Activated T-cell treated with anti-CD3 and anti-CD28 coated beads for 1 hour (primary cell): ENCODE results near the gene ATP6V1G2.
A peak's percentile ranks its signal among the peaks of the same experiment; 100 is the strongest.
"Not testable (repeated sequence)": the region's sequence is repeated elsewhere in the genome, so short reads cannot be mapped to it uniquely, and the experiment has no call there.

Experiments used
- DNase-seq: peaks from one replicate; pipeline ENCODE4 v3.0.0-alpha.2; 2020; ENCODE audit warnings: low read depth

ATP6V1G2 gene

DNA sequence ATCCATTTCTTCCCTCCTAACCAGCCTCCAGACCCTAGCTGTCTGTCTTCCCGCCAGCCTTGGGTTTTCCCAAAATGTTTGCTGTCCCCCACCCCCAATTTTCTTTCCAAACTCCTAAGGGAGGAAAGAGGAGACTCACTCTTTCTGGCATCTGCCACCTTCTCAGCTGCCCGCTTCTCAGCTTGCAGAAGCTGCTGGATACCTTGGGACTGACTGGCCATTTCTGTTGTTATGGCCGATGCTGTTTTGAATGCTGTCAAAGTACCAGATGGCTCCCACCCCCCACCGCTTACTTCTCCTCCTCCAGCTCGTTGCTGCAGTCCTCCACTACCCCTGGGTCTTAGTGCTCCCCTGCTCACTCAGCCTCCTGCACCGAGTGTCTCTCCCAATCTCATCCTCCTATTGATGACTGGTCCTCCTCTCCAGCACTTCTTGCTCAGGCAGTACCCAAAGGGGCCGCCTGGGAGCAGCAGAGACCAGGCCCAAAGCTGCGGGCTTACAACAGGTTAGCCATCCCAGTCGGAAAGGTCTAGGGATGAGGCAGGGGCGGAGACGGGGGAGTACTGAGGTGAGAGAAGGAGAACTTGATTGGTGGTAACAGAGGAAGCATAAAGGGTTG lies at the start of gene ATP6V1G2:
ATP6V1G2 (minus strand) TSS at position 270 of the 619 bp plus-strand sequence; CDS start at position 221, 49 bp downstream.
- DNase-seq, result peak; percentile 73

DNA sequence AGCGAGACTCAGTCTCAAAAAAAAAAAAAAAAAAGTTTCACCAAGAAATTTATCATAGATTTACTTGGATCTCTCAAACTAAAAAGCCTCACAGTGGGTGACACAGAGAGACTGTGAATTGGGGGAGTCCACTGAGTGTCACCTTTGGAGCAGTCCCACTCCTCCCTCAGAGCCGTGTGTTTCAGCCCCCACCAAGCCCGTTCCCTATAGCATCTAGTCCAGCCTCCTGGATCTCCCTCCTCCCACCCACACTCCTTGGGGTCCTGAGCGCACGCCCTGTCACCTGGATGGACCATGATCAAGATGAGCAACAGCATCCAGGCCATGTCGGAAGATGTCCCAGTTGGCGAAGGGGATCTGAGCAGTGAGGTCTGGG lies 46.0 kb upstream of the ATP6V1G2 start:
- DNase-seq, result no peak

DNA sequence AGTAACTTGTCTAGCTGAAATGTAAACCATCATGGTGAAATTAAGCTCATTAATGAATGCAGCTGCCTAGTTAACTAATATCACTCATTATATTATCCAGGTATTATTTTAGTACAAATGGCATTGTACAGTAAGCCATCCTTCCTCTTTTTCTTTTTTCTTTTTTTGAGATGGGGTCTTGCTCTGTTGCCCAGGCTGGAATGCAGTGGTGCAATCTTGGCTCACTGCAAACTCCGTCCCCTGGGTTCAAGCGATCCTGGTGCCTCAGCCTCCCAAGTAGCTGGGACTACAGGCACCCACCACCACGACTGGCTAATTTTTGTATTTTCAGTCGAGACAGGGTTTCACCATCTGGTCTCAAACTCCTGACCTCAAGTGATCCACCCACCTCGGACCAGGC lies 44.3 kb upstream of the ATP6V1G2 start:
- DNase-seq, result not testable (repeated sequence)

DNA sequence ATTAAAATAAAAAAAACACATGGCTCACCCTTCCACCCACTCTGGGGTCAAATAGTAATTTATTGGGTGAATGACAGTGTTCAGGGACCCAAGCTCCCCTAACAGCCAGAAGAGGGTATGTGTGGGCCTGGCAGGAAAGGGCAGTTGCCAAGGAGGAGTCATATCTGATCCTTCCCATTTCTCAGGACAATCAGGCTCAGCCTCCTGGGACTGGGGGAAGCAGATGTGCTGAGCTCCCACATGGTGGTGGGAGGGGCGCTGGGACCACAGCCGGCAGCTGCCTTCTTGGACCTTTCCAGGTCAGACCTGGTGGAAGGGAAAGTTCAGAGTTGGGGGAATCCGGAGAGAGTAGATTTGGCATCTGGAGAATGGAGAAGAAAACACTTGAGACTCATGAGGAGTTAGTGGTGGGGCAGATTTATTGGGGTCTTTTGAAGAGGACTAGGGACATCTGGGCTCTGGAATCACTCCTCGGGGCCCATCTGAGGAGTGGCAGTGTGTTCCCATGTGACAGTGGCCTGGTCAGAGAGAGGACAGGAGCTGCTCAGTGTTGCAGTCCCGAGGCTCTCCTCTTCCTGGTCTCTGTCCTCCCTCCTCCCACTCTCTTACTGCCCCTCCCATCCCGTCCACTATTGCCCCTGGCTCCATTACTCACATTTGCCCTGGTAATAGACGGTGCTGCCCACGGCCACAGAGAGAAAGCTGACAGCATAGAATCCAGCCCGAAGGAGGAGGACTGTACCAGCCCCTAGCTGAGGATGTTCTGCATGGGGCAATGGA lies 42.7 kb upstream of the ATP6V1G2 start:
- DNase-seq, result no peak

DNA sequence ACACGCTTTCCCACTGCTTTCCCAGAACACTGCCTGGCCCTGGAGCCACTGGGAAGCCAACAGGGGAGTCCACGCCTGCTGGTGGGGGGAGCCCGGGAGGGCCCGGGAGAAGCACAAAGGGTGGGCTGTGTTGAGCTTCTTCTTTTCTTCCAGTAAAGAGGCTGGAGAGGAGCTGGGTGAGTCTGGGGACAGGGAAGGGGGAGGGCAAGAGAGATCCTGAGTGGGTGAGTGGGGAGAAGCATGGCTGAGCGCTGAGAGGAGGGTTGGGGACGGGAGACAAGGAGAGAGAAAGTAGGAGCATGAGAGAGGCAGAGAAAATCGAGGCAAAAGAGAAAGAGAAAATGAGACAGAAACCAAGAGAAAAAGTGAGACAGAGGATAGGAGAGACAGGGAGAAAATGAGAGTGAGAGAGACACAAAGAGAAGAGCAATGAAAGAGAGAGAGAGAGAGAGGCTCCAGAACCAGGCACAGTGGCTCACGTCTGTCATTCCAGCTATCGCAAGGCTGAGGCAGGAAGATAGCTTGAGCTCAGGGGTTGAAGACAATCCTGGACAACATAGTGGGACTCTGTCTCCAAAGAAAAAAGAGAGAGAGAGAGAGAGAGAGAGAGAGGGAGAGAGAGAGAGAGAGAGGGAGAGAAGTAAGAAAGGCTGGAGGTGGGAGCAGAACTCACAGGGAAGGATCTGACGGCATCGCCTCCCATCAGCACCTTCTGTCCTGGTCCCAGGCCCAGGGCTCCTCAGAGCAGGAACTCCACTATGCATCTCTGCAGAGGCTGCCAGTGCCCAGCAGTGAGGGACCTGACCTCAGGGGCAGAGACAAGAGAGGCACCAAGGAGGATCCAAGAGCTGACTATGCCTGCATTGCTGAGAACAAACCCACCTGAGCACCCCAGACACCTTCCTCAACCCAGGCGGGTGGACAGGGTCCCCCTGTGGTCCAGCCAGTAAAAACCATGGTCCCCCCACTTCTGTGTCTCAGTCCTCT lies 41.7 kb upstream of the ATP6V1G2 start:
- no peak for DNase-seq

DNA sequence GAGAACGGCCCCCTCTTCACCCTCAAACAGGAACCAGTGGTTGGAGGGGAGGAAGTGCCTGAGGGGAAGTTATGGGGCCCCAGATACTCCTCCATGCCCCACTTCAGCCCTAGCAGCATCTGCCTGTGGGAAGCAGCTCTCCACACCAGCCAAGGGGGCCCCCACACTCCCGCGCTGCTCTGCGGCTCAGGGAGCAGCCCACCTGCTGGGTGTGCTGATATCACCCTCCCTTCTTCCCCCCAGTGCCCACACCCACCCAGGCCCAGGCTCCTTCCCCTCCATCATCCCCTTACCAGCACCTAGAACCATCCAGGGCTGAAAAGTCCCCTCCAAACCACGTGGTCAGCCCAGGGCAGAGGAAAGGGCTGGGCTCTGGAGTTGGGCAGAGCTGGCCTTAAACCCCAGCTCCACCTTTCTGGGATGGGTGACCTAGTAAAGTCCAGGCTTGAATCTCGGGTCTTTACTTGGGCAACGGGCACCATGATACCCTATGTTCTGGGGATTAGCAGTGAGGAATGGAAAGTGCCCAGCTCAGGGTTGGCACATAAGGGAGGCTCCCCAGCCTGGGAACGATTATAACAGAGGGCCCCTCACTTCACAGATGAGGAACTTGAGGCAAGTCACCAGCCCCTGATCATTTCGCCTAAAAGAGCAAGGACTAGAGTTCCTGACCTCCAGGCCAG lies 40.3 kb upstream of the ATP6V1G2 start:
- no peak for DNase-seq

DNA sequence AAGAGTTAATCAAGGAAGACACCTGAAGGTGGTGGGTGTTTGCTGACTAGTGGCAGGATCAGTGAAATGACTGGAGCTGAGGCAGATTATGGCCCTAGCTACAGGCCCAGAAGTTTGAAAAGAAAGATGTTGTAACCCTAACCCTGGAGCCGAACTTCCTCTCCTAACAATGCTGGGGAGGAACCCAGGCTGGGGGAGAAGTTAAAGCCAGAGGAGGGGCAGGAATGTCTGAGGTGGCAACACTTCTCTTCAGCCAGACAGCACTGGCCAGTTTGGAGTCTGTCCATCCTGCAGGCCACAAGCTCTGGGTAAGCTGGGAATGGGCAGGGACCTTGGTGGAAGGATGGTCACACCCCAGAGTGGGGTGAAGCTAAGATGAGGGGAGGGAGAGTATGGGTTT lies 39.6 kb upstream of the ATP6V1G2 start, which contains the start of gene LST1:
LST1 (plus strand) TSS at position 270 of the 400 bp plus-strand sequence. CDS start 1,023 bp downstream, outside the sequence.
- DNase-seq, result no peak

DNA sequence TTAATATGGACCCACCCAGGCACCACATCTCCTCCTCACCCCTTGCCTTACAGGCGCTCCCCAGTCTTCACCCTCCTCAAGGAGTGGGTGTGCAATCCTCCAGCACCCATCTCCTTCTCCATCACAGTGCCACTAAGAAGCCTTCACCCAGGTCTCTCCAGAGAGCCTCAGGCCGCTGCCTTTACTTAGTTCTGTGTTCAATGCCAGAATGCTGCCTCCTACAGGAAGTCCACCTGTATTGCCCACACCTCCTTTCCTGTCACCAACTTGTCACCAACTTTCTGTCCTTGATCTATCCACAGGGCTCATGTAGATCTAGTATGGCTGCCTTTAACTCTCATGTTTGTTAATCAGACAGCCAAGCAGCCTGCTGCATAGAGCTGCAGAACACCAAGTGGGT lies 39.1 kb upstream of the ATP6V1G2 start:
- no peak for DNase-seq

DNA sequence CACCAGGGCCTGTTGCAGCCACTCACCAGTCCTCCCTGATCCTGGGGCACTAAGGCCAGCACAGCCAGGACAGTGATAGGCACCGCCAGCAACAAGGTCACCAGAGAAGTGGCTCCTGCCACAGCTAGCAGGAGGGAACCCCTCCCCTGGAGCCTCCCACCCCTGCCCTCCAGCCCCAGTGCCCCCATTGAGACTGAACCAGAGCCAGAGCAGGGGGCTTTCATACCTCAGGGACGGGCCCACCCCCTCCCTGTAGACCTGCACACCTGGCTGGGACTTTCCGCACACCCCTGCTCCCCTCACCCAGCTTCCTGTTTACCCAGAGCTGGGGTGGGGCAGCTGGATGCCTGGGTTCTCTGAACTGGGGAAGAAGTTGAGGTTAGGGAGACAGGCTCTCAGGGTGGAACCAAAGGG lies 35.8 kb upstream of the ATP6V1G2 start, which contains the start of gene LTB:
LTB (minus strand) TSS at position 195 of the 414 bp plus-strand sequence; CDS start at position 188, 7 bp downstream.
- peak; percentile 58 for DNase-seq

DNA sequence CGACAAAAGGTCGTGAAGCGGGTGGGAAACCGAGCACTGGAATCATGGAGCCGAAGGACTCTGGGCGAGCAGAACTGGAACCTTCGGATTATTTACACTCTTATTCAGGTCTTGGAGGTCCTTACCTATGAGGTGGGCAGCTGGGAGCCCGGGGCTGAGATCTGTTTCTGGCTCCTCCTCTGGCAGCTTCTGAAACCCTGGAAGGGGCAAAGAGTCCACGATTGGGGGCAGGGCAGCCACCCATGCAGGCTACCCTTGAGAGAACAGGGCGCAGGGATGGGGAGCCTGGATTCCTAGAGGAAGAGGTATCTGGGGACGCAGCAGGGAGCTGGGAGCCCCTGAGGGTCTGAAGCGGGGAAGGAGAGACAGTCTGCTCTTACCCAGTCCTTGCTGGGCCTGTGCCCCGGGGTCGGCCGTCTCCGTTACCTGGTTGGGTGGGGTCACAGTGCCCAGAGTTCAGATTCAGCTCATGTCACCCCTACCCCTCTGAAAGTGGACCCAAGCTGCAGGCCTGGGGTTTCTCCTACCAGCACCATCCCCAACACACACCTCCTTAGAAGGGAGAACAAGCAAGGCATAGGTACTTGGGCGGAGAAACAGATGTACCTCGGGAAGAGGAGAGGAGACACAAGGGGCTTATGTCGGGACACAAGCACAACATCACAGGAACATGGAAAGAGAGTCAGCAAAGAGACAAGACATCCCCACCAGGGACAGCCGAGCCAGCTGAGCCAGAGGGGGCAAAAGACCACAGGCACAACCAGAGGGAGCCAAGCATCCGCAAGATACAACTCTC lies 35.2 kb upstream of the ATP6V1G2 start:
- peak; percentile 25 for DNase-seq

DNA sequence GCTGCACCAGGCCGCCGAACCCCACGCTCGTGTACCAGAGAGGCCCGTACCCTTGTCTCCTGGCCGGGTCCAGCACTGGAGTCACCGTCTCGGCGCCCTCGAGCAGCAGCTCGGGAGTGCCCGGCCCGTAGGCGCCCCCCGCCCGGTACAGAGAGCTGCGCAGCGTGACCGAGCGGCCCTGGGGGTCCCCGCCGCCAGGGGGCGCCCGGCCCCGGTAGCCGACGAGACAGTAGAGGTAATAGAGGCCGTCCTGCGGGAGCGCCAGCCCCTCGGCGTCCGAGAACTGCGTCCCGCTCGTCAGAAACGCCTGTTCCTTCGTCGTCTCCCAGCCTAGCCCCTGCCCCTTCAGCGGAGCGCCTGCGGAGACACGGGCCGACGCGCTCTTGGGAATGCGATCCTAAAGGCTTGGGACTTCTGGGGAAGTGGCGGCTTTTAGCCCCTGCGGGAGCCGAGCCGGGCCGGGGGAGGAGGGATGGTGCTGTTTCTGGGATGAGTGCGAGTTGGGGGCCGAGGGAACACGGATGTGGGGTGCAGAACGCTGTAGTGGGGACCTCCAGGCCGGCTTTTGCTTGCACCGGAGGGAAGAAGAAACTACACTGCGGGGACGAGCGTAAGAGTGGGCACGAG lies 34.5 kb upstream of the ATP6V1G2 start:
- peak; percentile 91 for DNase-seq

DNA sequence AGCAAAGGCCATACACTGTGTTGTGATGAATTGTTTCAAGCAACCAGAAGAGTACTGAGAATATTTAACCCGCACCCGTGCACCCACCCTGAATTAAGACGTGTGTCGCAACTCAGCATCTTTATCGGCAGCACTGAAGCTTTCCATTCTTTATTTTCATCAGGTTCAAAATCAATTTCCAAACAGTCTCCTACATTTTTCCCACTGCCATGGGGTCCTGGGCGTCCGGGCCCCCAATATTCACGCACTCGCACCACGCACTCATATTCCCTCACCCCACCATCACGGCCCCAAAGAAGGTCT lies 34.0 kb upstream of the ATP6V1G2 start:
- DNase-seq, result no peak

DNA sequence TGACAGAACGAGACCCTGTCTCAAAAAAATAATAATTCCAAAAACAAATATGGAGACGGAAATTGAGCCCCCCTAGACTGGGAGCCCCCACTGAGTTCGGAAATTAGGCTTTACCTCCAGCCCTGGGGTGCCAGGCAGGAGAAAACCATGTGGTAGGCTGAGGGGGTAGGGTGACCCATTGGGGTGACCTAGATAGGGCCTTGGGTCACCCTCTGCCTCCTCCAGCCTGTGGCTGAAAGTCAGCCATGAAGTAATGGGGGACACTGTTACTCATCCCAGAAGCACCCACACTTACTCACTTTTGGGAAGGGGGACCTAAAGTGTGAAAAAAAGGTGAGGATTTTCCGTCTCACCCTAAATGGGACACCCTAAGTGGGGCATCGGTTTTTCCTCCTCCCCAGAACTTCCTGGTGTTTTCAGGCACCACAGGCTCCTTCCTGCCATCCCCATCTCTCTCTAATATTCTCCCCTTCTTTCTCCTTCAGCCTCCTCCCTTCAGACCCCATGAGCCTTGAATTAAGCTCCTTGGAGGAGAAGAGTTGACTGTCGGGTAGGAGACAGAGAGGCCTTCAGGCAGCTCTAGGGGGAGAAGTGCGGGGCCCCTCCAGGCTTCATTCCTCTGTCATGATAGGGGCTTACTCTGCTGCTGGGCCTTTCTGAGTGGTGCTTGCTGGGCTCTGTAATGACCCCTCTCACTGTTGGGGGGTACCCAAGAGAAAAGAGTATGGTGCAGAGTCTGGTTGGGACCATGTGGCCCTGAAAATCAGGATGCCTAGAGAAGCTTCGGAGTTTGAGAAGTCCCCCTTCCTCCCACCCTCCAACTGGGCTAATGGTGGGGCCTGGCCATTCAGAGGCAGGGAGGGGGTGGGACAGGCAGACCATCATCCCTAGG lies 33.4 kb upstream of the ATP6V1G2 start:
- peak; percentile 26 for DNase-seq

DNA sequence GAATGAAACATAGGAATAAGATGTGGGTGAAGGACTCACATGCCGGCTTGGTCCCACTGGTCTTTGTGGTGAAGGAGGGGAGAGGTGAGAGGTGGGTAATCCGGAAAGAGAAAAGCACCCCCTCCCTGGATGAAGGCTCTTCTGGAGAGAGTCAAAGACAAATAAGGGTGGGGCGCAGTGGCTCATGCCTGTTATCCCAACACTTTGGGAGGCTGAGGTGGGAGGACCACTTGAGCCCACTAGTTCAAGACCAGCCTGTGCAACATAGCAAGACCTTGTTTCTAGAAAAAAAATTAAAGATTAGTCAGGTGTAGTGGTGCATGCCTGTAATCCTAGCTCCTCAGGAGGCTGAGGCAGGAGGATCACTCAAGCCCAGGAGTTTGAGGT lies 32.7 kb upstream of the ATP6V1G2 start:
- DNase-seq, result peak; percentile 27

DNA sequence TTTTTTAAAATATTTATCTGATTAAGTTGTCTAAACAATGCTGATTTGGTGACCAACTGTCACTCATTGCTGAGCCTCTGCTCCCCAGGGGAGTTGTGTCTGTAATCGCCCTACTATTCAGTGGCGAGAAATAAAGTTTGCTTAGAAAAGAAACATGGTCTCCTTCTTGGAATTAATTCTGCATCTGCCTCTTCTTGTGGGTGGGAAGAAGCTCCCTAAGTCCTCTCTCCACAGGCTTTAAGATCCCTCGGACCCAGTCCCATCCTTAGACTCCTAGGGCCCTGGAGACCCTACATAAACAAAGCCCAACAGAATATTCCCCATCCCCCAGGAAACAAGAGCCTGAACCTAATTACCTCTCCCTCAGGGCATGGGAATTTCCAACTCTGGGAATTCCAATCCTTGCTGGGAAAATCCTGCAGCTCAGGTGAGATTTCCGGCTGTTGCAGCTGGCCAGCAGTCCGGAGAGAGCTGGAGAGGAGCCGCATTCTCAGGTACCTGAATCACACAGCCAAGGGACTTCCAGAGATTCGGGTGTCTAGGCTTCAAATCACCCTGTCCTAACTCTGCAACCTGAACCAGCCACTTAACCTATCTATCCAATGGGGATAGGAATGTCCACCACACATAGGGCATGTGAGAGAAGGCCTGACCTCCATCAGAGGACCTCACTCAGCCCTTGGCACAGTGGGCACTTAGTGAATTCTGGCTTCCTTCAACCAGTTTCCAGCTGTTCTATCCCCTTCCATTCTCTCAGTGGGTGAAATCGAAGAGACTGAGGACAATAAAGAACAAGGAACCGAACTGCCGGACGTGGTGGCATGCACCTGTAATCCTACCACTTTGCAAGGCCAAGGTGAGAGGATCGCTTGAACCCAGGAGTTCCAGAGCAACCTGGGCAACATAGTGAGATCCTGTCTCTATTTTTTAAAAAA lies 32.0 kb upstream of the ATP6V1G2 start:
- peak; percentile 41 for DNase-seq

DNA sequence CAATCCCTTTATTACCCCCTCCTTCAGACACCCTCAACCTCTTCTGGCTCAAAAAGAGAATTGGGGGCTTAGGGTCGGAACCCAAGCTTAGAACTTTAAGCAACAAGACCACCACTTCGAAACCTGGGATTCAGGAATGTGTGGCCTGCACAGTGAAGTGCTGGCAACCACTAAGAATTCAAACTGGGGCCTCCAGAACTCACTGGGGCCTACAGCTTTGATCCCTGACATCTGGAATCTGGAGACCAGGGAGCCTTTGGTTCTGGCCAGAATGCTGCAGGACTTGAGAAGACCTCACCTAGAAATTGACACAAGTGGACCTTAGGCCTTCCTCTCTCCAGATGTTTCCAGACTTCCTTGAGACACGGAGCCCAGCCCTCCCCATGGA lies 31.2 kb upstream of the ATP6V1G2 start:
- DNase-seq, result no peak

DNA sequence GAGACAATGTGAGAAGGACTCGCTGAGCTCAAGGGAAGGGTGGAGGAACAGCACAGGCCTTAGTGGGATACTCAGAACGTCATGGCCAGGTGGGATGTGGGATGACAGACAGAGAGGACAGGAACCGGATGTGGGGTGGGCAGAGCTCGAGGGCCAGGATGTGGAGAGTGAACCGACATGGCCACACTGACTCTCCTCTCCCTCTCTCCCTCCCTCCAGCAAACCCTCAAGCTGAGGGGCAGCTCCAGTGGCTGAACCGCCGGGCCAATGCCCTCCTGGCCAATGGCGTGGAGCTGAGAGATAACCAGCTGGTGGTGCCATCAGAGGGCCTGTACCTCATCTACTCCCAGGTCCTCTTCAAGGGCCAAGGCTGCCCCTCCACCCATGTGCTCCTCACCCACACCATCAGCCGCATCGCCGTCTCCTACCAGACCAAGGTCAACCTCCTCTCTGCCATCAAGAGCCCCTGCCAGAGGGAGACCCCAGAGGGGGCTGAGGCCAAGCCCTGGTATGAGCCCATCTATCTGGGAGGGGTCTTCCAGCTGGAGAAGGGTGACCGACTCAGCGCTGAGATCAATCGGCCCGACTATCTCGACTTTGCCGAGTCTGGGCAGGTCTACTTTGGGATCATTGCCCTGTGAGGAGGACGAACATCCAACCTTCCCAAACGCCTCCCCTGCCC lies 30.6 kb upstream of the ATP6V1G2 start:
- DNase-seq, result peak; percentile 35
